Coronary artery (tissue), 2 donors: Measurements from ENCODE around the gene FCGR1A.
"Not testable (repeated sequence)": the region's sequence is repeated elsewhere in the genome, so short reads cannot be mapped to it uniquely, and the experiment has no call there.

ENCODE experiments used
- DNase-seq: peaks from one replicate; pipeline ENCODE4 v3.0.0-alpha.2; 2017; ENCODE audit warnings: low spot score
- H3K27ac ChIP-seq, 2 donors: fragments of 200-600 bp; sonication (generic); one replicate each; pipeline ENCODE4 v1.5.1; 2016 to 2019
- H3K4me3 ChIP-seq: fragments of 200-600 bp; sonication (generic); 2 replicates; pipeline ENCODE4 v1.5.1; 2016; ENCODE audit warnings: mild to moderate bottlenecking, moderate library complexity

FCGR1A gene

GRCh38 chr1:149811890-149812829, 29.7 kb downstream of the FCGR1A start:
- Histone ChIP-seq H3K4me3 (peak overlapping the region; percentile 73), H3K27ac (peak overlapping the region; percentile 77 to 91)
- DNase-seq: peak; percentile 86

GRCh38 chr1:149812893-149813801, 30.7 kb downstream of the FCGR1A start:
- Histone ChIP-seq H3K27ac (peak overlapping the region; percentile 74 to 91), H3K4me3 (peak overlapping the region; percentile 73)
- DNase-seq: not testable (repeated sequence)

- H3K4me3 ChIP-seq, H3K27ac ChIP-seq, DNase-seq: not testable (repeated sequence)
These were observed 37.9 kb downstream of the FCGR1A start for GRCh38 chr1:149820387-149820786.

- not testable (repeated sequence) for DNase-seq, H3K27ac ChIP-seq, H3K4me3 ChIP-seq
These were observed 44.1 kb downstream of the FCGR1A start for GRCh38 chr1:149826555-149826954.

- not testable (repeated sequence) for H3K27ac ChIP-seq, DNase-seq, H3K4me3 ChIP-seq
These were observed 49.3 kb downstream of the FCGR1A start for GRCh38 chr1:149831764-149832315.

- DNase-seq, H3K4me3 ChIP-seq, H3K27ac ChIP-seq: not testable (repeated sequence)
These were observed 50.0 kb downstream of the FCGR1A start for GRCh38 chr1:149832316-149833126.

- H3K4me3 ChIP-seq, DNase-seq, H3K27ac ChIP-seq: not testable (repeated sequence)
These were observed 50.6 kb downstream of the FCGR1A start for GRCh38 chr1:149833144-149833543.

- H3K4me3 ChIP-seq, DNase-seq, H3K27ac ChIP-seq: not testable (repeated sequence)
These were observed 58.7 kb downstream of the FCGR1A start for GRCh38 chr1:149841149-149841548.
